HG03354 (cell line): Measurements from ENCODE around the gene CWC15.
"Not testable (repeated sequence)": the region's sequence is repeated elsewhere in the genome, so short reads cannot be mapped to it uniquely, and the experiment has no call there.

ENCODE experiments used
- ATAC-seq: cut with Tn5 transposase; IDR thresholded peaks from one replicate; pipeline ENCODE4 v1.9.1; 2021; ENCODE audit warnings: mild to moderate bottlenecking; ENCODE audit not compliant: unreplicated experiment, poor library complexity, severe bottlenecking

Gene CWC15

DNA sequence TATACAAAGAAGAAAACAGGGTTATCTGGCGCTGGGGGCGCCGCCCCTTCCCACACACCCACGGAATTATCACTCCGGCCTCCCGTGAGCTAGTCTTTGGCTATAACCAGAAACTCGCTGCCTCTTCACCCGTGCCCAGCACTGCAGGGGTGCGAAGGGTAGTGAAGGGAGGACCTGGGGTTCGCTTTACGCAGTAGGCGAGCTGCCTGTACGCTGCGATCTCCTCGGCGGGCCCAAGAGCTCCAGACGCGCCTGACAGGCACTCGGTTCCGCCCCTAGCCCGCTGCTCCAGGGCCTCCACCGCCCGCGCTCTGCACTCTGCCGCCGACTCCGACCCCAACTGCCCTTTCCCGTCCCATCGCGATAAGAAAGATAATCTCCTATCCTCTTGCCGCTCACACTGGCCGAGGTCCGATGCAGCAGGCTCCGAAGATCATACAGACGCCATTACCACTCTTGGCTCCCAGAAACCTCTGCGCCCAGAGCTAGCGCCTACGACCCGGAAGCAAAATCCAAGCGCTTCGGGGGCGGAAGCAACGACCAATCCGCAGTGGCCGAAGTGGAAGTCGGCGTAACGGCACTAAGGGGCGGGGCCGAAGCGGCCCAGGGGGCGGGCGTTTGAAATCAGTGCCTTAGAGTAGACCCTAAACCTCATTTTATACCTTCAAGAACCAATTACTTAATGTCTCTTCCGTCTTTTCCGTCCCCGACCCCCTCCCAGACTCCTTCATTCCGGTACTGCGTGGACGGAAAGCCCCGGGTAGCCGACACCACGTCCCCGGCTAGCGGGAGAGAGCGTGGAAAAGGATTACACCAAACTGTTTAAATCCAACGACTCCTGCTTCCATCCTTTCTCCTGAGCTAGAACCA is at the start of gene CWC15, which contains the start of gene KDM4D:
Gene CWC15 (minus strand): TSS at position 458 of the 870 bp plus-strand sequence. CDS start 1,371 bp downstream, outside the sequence.
Gene KDM4D (plus strand): TSS at position 611 of the 870 bp plus-strand sequence. CDS start 23,664 bp downstream, outside the sequence.
- ATAC-seq = peak; percentile 100

DNA sequence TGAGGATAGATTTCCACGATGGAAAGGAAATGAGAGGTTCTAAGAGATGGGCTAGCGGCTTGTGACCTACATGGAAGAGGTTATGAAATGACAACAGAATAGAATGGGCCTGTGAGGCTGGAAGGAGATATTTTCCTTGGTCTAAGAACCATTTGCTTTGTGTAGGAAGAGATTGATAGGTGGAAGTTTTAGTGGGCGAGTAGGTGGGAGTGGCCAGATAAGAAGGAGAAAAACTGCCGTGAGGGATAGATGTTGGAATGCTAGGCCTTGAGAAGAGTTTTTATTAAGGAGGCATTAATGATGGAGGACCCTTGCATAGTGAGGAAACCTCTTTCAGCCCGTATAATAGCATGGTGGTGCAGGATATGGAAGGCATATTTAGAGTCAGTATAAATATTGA is 48.1 kb upstream of the CWC15 start:
- ATAC-seq = not testable (repeated sequence)

DNA sequence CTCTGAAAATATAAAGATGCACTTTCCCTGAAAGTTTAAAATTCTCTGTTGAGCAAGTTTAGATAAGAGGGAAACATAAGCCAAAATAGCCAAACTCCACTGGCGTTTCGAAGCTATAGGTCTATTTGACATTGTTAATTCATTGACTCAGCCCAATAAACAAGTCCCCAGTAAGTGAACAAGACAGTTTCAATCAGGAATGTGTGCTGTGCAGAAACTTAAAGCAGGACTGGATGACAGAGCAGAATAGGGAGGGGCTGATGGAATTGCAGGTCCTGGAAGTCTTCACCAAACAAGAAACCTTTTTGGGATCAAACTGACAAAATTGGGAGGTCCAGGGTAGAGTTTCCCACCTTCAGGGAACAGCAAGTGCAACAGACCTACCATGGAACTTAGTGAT is 42.8 kb upstream of the CWC15 start:
- no peak for ATAC-seq

DNA sequence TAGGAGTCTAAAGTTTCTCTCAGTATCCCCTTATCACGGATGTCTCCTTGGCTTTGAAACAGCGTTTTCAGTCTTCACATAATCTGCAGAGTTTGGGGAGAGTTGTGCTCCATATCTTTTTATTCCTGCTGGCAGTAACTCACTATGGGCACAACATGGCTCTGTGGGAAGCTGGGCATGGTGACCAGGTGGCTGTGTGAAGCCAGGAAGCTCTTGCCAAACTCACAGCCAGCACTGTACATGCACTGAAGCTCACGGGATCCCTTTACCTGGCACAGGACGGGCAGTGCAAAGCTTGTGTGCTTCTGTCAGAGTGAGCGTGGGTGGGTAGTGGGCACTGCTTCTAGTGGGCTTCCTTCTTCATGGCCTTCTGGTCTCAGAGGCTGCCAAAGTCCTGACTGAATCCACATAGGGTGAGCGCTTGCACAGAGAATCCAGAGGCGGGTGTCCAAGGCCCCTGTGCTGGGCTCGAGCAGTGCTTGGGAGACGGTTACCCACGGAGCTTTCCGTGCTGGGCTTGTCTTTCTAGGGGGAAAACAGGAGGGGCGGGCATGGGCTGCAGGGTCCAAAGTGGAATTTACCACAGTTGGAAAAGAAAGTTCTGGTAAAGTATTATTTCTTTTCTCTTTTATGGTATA is 40.9 kb upstream of the CWC15 start:
- ATAC-seq = no peak

DNA sequence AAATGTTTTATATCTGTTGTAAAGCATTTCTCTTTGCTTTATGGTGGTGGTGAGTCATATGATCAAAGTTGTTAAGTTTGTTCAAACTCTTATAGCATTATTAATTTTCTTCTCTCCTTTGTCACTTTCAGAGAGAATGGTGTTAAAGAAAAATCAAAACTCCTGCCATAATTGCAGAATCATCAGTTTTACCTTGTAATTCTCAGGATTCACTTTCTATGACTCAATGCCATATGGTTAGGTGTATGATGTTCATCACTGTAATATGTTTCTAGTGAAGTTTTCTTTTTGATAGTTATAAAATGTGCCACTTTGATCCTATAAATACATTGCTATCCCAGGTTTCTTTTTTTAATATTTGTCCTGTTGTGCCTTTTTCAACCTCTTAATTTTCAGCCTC is 38.0 kb upstream of the CWC15 start:
- no peak for ATAC-seq

DNA sequence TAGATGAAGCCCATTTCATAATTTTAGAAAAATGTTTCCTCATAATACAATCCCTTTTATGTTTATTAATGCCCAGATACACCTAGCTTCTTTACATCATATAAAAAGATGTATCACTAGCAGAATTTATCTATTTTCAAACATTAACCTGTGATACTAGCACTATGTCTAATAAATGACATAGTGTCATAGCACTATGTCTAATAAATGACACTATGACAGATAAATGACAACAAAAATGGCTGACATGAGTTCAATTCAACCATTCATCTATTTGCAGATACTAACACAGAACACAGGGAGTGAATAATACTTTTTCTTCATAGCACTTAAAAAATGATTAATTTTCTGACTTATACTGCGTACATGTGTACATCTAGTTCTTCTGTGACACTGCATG is 32.3 kb upstream of the CWC15 start:
- no peak for ATAC-seq

DNA sequence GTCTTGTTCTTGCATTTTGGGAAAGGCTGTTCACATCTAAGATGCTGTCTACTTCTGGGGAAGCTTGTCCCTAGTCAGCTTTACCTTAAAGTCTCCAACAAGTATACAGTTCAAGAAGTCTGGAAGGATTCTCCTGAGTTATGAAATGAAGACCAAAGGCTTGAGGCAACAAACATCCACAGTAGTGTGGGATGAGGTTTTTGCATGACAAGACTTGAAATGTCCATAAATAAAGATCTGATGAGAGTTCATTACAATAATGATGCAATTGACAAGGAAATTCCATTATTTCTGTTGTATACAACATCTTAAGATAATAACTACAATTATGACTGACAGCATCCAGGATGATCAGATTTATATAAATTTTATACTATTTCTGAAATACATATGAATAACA is 30.4 kb upstream of the CWC15 start:
- no peak for ATAC-seq

DNA sequence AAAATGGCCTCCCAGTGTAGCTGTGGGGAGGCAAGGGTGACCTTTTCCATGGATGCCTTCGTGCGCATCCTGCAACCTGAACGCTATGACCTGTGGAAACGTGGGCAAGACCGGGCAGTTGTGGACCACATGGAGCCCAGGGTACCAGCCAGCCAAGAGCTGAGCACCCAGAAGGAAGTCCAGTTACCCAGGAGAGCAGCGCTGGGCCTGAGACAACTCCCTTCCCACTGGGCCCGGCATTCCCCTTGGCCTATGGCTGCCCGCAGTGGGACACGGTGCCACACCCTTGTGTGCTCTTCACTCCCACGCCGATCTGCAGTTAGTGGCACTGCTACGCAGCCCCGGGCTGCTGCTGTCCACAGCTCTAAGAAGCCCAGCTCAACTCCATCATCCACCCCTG is 24.9 kb upstream of the CWC15 start:
- ATAC-seq = no peak

DNA sequence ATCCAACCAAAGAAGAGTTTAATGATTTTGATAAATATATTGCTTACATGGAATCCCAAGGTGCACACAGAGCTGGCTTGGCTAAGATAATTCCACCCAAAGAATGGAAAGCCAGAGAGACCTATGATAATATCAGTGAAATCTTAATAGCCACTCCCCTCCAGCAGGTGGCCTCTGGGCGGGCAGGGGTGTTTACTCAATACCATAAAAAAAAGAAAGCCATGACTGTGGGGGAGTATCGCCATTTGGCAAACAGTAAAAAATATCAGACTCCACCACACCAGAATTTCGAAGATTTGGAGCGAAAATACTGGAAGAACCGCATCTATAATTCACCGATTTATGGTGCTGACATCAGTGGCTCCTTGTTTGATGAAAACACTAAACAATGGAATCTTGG is 24.1 kb upstream of the CWC15 start:
- no peak for ATAC-seq

DNA sequence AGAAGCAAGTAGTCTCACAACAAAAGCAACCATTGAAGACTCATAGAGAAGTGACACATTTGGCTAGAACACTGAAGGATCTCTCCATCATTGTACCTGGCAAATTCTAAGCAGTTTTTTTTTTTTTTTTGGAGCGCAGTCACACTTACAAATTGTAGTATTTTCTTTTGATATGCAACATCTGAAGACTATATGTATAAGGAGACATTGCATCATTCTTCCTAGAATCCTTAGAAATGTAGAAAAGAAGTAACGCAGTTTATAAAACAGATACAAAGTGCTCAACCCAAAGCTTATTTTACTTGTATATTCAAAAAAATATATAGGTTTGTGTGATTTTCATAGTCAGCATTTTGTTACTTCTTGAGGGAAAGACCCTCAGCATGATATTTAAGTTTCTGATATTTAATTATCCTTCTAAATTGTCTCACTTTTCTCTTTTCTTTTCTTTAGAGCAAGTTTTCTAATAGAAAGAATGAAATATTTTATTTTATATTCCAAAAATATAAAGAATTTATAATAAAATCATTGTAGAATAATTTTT is 20.1 kb upstream of the CWC15 start:
- ATAC-seq = no peak

DNA sequence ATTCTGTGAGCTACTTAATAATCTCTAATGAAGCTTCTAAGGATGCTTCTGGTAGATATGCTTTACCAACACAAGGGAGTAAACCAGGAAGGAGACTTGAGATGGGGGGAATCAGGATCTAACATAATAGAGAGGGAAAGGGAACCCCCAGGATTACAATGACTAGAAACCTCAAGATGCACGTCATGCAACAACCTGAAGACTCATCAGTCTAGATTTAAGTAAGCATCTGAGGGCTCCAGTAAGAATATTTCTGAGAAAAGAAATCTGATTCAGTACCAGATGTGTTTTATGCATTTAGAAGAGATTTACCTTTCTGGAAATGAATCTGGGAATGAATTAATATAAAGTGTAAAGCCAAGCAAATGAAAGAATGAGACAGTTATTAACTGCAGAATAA is 15.4 kb upstream of the CWC15 start:
- ATAC-seq = no peak

DNA sequence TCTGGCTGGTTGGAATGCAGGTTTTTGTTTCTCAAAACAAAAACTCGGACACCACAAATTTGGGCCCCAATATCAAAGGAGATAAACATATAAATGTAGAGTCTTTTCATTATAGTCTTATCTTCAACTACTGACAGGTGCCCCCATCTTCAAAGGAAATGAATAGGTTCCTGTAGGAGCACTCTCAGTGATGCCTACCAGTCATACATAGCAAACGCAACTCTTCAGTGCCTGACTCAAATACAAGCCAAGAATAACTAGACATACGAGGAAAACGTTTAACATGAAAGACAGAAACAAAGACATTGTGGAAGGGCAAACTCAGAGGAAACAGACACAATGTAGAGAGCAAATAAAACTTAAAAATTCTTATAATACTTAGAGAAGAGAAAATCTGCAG is 14.0 kb upstream of the CWC15 start:
- ATAC-seq = no peak

DNA sequence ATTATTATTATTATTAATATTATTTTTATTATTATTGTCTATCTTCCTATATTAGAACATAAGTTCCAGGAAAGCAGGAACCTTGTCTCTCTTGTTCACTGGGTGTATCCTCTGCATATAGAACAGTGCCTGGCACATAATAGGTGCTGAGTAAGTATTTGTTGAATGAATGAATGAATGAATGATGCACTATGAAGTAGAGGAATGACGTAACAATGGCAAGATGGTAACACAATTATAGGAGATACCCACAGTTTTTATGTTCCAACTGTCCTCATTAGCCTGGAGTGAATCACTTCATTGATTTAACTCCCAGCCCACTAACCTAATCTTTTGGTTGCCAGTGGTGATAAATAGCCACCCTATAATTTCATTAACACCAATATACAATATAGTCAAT is 2.2 kb upstream of the CWC15 start:
- ATAC-seq = no peak

DNA sequence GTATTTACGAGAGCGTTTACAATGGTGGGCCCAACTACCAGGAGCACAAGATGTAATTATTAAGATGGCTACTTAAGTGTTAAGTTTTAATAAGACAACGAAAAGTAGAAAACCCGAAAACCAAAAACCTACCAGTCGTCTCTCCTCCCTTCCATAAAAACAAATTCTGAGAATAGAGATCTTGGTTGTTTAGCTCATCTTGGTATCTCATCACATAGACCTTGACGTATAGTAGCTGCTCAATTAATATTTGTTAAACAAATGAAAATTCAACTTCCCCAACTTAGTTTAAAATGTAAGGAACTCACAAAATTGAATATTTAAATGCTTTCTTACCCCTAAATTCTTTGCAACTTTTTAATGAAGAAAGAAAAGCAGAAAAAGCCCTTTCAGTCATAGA is 822 bp upstream of the CWC15 start:
- ATAC-seq = no peak

DNA sequence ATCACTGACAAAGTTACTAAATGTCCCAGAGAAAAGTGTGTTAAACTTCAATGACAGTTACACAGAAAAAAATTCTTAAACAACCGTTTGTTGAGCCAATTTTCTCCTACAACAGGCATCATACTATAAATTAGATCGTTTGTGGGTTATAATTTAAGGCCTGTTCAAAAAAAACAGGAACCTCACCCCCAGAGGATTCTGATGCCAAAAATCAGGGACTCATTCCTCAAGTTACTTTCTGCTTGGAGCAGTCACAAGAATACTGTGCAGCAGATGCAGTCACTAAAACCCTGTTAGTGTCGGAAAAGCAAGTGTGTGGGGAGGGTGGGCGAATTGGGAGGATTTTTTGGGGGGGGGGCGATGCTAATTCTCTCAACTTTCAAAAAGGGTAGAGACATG is 657 bp downstream of the CWC15 start:
- no peak for ATAC-seq

DNA sequence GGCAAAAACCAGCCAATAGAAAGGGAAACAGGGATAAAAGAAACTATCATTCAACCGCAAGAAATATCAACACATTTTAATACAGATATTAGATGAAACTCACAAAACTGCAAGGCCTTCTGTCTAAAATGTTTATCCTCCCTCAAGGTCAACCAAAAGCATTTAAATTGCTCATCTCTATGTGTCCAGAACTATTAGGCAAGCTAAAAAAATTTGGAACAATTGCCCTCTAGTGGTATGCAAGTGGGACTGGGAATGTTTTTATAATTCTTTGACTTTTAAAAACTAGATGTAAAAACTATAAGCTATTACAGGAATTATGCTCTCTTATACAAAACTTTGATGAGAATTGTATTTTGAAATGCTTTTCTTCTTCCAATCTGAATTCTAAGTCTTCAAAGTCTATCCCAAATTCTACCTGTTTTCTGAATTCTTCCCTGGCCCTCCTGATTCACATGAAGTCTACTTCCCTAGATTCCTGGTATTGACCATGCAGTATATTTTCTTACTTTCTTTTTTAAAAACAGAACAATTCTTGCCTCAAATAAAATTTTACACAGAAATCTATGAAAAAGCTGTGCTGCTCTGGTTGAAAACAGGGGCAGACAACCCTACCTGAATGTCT is 4.9 kb downstream of the CWC15 start:
- no peak for ATAC-seq

DNA sequence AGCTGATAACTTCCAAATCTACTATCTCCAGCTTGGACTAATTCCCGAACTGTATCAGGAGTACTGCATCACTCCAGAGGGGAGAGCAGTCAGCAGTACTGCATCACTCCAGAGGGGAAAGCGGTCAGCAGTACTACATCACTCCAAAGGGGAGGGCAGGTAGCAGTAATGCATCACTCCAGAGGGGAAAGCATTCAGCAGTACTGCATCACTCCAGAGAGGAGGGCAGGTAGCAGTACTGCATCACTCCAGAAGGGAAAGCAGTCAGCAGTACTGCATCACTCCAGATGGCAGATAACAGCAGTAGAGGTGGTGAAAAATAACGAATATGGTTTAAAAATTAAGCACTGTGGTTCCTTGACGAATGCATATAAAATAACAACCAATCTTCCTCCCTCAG is 8.4 kb downstream of the CWC15 start:
- ATAC-seq = no peak

DNA sequence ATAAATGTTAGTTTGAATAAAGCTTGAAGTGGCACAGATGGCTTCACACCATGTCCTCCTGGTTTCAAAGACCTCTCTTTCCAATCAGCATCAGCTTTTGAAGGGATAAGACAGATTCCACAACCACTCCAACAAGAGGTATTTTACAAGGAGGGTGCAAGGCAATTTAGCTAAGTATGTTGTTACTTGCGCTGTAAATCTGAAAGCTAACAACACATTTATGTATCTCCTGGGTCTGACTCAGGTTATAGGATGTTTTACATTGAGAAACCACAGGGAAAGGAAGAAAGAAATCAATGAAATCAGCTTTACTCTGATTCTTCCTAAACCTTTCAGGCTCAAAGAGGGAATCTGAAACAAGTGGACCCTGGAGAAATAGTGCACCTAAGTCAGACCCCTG is 12.1 kb downstream of the CWC15 start:
- ATAC-seq = no peak

DNA sequence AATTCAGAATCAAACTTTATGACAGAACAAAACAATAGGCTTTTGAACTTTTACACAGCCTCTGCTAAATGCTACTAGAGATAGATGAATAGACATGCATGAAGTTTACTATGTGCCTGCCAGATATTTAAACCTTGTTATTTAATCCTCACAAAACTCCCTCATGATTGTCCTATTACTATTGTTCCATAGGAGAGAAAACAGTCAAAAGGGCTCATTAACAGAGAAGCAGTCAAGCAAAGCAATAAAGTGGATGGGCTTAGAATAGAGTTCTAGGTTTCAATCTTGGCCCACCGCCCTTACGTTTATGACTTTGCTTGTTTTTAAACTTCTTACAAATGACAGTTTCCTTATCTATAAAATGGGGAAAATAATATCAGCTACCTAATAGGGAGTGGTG is 12.9 kb downstream of the CWC15 start:
- no peak for ATAC-seq

DNA sequence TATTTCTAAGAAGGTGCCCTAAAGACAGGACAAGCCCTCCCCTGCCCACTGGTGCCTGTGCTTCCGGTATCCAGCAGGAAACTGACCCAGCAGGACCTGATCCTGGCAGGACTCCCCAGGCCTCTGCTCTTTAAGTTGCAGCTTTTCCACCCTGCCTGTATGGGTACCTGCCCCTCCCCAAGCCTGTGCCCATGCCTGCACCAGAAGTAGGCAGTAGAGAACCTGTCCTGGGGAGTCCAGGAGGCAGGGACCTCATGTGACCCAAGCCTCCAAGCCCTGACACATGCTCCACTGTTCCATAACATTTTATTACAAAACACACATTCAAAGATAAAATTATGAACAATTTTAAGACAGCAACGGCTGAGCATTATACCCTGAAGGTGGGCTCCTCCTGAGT is 14.2 kb downstream of the CWC15 start:
- no peak for ATAC-seq
